ENCODE data around the gene PACS2.

The PACS2 gene

DNA sequence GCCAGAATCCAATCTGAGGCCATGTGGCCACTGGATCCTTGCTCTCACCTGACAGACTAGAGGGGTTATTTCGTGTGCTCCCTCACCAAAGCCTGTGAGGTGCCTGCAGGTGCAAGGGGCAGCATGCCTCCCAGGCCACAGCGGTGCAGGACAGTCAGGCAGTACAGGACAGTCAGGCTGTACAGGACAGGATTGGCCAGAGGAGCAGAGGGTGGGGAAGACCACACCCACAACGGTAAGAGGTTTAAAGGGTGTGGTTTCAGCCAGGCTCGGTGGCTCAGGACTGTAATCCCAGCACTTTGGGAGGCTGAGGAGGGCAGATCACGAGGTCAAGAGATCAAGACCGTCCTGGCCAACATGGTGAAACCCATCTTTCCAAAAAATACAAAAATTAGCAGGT lies 10.6 kb upstream of the PACS2 start:
- TF ChIP-seq, protein P1, sequence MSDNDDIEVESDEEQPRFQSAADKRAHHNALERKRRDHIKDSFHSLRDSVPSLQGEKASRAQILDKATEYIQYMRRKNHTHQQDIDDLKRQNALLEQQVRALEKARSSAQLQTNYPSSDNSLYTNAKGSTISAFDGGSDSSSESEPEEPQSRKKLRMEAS (IDR thresholded peaks at IDR 0.05): no peak
- TF ChIP-seq TEAD4 (IDR thresholded peaks at IDR 0.05) (no peak), EGR1 (IDR thresholded peaks at IDR 0.05) (no peak), CREB1 (IDR thresholded peaks at IDR 0.05; ENCODE audit: low read depth) (no peak), NFIC (IDR thresholded peaks at IDR 0.05) (no peak), ZBTB7A (IDR thresholded peaks at IDR 0.05; ENCODE audit: low read depth) (no peak), FOXM1 (IDR thresholded peaks at IDR 0.05; ENCODE audit: borderline replicate concordance, low read depth) (no peak), CEBPB (IDR thresholded peaks at IDR 0.05) (no peak)
- TF ChIP-seq, protein P2, sequence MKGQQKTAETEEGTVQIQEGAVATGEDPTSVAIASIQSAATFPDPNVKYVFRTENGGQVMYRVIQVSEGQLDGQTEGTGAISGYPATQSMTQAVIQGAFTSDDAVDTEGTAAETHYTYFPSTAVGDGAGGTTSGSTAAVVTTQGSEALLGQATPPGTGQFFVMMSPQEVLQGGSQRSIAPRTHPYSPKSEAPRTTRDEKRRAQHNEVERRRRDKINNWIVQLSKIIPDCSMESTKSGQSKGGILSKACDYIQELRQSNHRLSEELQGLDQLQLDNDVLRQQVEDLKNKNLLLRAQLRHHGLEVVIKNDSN (IDR thresholded peaks at IDR 0.05): no peak
- TF ChIP-seq, protein P3, sequence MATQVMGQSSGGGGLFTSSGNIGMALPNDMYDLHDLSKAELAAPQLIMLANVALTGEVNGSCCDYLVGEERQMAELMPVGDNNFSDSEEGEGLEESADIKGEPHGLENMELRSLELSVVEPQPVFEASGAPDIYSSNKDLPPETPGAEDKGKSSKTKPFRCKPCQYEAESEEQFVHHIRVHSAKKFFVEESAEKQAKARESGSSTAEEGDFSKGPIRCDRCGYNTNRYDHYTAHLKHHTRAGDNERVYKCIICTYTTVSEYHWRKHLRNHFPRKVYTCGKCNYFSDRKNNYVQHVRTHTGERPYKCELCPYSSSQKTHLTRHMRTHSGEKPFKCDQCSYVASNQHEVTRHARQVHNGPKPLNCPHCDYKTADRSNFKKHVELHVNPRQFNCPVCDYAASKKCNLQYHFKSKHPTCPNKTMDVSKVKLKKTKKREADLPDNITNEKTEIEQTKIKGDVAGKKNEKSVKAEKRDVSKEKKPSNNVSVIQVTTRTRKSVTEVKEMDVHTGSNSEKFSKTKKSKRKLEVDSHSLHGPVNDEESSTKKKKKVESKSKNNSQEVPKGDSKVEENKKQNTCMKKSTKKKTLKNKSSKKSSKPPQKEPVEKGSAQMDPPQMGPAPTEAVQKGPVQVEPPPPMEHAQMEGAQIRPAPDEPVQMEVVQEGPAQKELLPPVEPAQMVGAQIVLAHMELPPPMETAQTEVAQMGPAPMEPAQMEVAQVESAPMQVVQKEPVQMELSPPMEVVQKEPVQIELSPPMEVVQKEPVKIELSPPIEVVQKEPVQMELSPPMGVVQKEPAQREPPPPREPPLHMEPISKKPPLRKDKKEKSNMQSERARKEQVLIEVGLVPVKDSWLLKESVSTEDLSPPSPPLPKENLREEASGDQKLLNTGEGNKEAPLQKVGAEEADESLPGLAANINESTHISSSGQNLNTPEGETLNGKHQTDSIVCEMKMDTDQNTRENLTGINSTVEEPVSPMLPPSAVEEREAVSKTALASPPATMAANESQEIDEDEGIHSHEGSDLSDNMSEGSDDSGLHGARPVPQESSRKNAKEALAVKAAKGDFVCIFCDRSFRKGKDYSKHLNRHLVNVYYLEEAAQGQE (IDR thresholded peaks at IDR 0.05; ENCODE audit: low read depth): no peak

DNA sequence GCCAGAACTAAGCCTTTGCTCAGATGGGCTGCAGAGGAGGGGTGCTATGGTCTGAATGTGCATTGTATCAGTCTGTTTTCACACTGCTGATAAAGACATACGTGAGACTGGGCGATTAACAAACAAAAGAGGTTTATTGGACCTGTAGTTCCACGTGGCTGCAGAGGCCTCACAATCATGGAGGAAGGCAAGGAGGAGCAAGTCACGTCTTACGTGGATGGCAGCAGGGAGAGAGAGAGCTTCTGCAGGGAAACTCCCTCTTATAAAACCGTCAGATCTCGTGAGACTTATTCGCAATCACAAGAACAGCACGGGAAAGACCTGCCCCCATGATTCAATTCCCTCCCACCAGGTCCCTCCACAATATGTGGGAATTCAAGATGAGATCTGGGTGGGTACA lies 10.0 kb upstream of the PACS2 start:
- TF ChIP-seq TAF1 (IDR thresholded peaks at IDR 0.05; ENCODE audit: low read depth) (no peak), ZBTB7A (IDR thresholded peaks at IDR 0.05; ENCODE audit: low read depth) (no peak)

DNA sequence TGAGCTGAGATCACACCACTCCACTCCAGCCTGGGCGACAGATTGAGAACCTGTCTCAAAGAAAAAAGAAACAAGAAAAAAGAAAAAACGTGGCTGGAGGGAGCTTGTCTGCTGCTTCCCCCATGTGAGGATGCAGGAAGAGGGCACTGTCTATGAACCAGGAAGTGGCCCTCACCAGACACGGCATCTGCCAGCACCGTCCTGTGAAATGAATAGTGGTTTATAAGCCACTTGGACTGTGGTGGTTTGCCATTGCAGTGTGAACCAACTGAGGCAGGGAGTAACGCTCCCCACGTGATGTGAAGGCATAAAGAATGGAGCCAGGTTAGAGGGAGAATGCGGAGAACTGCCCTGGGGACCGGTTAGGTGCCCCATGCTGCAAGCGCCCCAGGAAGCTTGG lies 9.2 kb upstream of the PACS2 start:
- TF ChIP-seq ZBTB7A (IDR thresholded peaks at IDR 0.05; ENCODE audit: low read depth) (no peak), CREB1 (IDR thresholded peaks at IDR 0.05; ENCODE audit: low read depth) (no peak)

DNA sequence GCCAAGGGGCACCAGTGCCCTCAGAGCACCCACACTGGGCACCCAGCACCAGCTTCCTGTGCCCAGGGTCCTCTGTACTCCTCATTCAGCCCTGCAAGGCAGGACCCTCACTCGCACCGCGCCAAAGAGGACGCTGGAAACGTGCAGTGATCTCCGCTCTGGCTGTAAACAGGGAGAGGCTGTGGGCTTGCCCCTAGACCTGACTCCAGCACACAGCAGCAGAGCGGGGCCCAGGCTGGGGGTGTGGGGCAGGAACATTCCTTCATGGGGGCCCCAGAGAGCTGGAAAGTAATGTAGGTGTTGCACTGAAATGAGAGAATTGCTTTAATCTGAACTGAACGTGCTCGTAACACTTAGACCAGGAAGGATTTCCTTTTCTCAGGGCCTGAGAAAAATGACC lies 8.8 kb upstream of the PACS2 start:
- TF ChIP-seq FOXM1 (IDR thresholded peaks at IDR 0.05; ENCODE audit: borderline replicate concordance, low read depth) (no peak), EP300 (IDR thresholded peaks at IDR 0.05; ENCODE audit: borderline replicate concordance) (no peak), TEAD4 (IDR thresholded peaks at IDR 0.05) (no peak), ZBTB7A (IDR thresholded peaks at IDR 0.05; ENCODE audit: low read depth) (no peak), TCF12 (IDR thresholded peaks at IDR 0.05; ENCODE audit: low read depth) (no peak), CEBPB (IDR thresholded peaks at IDR 0.05) (no peak), YY1 (IDR thresholded peaks at IDR 0.05; ENCODE audit: low read depth) (no peak), EGR1 (IDR thresholded peaks at IDR 0.05) (no peak), RAD21 (IDR thresholded peaks at IDR 0.05; ENCODE audit: low read depth) (no peak), TAF1 (IDR thresholded peaks at IDR 0.05; ENCODE audit: low read depth) (no peak), CREB1 (IDR thresholded peaks at IDR 0.05; ENCODE audit: low read depth) (no peak), NFIC (IDR thresholded peaks at IDR 0.05) (no peak)
- TF ChIP-seq, protein P3 (IDR thresholded peaks at IDR 0.05; ENCODE audit: low read depth): no peak
- TF ChIP-seq, protein P2 (IDR thresholded peaks at IDR 0.05): no peak

DNA sequence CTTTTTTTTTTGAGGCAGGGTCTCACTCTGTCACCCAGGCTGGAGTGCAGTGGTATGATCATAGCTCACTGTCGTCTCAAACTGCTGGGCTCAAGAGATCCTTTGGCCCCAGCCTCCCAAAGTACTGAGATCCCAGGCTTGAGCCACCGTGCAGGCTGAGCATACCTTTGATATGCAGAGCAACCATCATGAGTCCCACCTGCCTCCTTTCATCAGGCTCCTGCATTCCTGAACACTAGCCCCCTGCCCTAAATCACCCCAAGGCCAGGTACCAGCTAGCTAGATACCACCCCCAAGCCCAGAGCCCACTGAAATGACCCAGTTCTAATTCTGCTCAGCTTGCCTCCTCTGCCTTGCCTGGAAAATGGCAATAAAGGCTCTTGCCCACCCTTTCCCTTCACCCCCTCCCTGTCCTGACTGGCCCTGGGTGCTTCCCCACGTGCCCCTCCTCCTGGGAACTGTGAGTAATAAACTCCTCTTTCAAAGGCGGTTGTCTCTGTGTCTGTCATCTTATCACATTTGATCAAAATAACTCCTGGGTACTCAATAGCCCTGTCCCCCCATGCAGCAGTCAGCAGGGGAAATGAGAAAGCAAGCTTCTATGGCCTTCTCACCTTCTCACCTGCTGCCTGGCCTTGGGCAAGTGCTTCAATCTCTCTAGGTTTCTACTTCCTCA lies 7.4 kb upstream of the PACS2 start:
- TF ChIP-seq CREB1 (IDR thresholded peaks at IDR 0.05; ENCODE audit: low read depth) (no peak), EGR1 (IDR thresholded peaks at IDR 0.05) (no peak), CEBPB (IDR thresholded peaks at IDR 0.05) (no peak), RAD21 (IDR thresholded peaks at IDR 0.05; ENCODE audit: low read depth) (no peak), TAF1 (IDR thresholded peaks at IDR 0.05; ENCODE audit: low read depth) (no peak), YY1 (IDR thresholded peaks at IDR 0.05; ENCODE audit: low read depth) (no peak), FOXM1 (IDR thresholded peaks at IDR 0.05; ENCODE audit: borderline replicate concordance, low read depth) (no peak), TCF12 (IDR thresholded peaks at IDR 0.05; ENCODE audit: low read depth) (no peak)
- TF ChIP-seq, protein P2 (IDR thresholded peaks at IDR 0.05): no peak
- TF ChIP-seq, protein P3 (IDR thresholded peaks at IDR 0.05; ENCODE audit: low read depth): no peak

All from Ishikawa (cell line).